Upper lobe of left lung (tissue), 6 donors: ENCODE data around the gene SFSWAP. TPM values are rescaled to one million over a fixed set of nuclear protein-coding genes. Genes with fewer than 3 reads are reported as not detected.

Experiments used
- ATAC-seq, 2 donors: fragments of 200-7000 bp; cut with Tn5 transposase; one replicate each; pipeline ENCODE4 v1.9.1; 2022; ENCODE audit warnings: mild to moderate bottlenecking in 2 of 2, moderate library complexity in 2 of 2; ENCODE audit not compliant: low FRiP score in 2 of 2
- DNase-seq, 2 donors: peaks; one replicate each; pipeline ENCODE4 v3.0.0-alpha.2; 2019 to 2020
- H3K27ac ChIP-seq, 4 donors: fragments of 200-600 bp; sonication (generic); one replicate each; pipeline ENCODE4 v1.5.1; 2016 to 2019
- H3K27me3 ChIP-seq, 4 donors: fragments of 200-600 bp; sonication (generic); one replicate each; pipeline ENCODE4 v1.5.1; 2017 to 2019
- H3K36me3 ChIP-seq, 4 donors: fragments of 200-600 bp; sonication (generic); one replicate each; pipeline ENCODE4 v1.5.1; 2016 to 2019
- H3K4me1 ChIP-seq, 4 donors: fragments of 200-600 bp; sonication (generic); one replicate each; pipeline ENCODE4 v1.5.1; 2018 to 2019
- H3K4me3 ChIP-seq, 4 donors: fragments of 200-600 bp; sonication (generic); one replicate each; pipeline ENCODE4 v1.5.1; 2017 to 2019; ENCODE audit warnings: mild to moderate bottlenecking in 2 of 4, moderate library complexity in 1 of 4
- H3K9me3 ChIP-seq, 4 donors: fragments of 200-600 bp; sonication (generic); one replicate each; pipeline ENCODE4 v1.5.1; 2018 to 2019
- EP300 ChIP-seq, 4 donors: sonication (generic); formaldehyde crosslinking; IDR thresholded peaks; one replicate each; pipeline ENCODE4 v1.5.1; 2017; ENCODE audit warnings: antibody characterized with exemption in 4 of 4, control low read depth in 2 of 4
- POLR2A ChIP-seq, 4 donors: fragments of 450-650 bp; IDR thresholded peaks; one replicate each; pipeline ENCODE4 v1.5.1; 2016 to 2017; ENCODE audit warnings: antibody characterized with exemption in 4 of 4, mild to moderate bottlenecking in 2 of 4
- POLR2AphosphoS5 ChIP-seq, 2 donors: sonication (generic); formaldehyde crosslinking; IDR thresholded peaks; one replicate each; pipeline ENCODE4 v1.5.1; 2017; ENCODE audit warnings: antibody characterized with exemption in 2 of 2
- WGBS, 2 donors: methylation state at CpG; one replicate each; pipeline ENCODE4 v1.1.5; 2017 to 2018; 5-methylcytosine and 5-hydroxymethylcytosine counted together
- total RNA-seq, 6 donors: library from RNA; depleted of rRNA in 4 of 6; stranded (reverse); fragments of >200 nt in 4 of 6; gene quantifications; one replicate each; pipeline versions ENCODE4 v1.1.0 to v1.2.1, GENCODE V29; 2016 to 2021
- TF ChIP-seq, protein P1 (sequence below), 6 experiments: fragments of 450-650 bp in 4 of 6; fragments of 200-600 bp in 2 of 6; sonication (generic) in 2 of 6; IDR thresholded peaks; one replicate each; pipeline ENCODE4 v1.5.1; 2016 to 2019; ENCODE audit warnings: antibody characterized with exemption in 6 of 6
- donor health status: DM: no; HTN: no; CAD: no; lungs with moderate emphysema.
- donor health status: DM: no; HTN: yes; CAD: no; lungs with severe emphysema.

Gene SFSWAP
- total RNA-seq, 6 donors from 2014 or later, result 33.9 to 136 (median 51.4) TPM

DNA sequence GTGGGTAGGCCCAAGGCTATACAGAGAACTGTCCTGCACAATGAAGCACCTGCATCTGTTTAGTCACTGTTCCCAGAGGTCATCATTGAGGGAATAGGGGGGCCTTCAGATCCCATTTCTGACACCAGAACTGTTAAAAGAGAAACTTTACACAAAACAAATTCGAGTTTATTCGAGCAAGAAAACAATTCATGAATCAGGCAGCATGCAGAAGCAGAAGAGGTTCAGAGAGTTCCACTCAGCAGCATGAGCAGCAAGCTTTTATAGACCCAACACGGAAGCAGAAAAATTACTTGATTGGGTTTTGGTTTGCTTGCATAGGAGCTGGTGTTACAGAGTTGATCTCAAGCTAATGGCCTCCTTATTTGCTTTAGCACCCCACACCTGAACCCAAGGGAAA lies 1.7 kb upstream of the SFSWAP start:
- TF ChIP-seq, protein P1, sequence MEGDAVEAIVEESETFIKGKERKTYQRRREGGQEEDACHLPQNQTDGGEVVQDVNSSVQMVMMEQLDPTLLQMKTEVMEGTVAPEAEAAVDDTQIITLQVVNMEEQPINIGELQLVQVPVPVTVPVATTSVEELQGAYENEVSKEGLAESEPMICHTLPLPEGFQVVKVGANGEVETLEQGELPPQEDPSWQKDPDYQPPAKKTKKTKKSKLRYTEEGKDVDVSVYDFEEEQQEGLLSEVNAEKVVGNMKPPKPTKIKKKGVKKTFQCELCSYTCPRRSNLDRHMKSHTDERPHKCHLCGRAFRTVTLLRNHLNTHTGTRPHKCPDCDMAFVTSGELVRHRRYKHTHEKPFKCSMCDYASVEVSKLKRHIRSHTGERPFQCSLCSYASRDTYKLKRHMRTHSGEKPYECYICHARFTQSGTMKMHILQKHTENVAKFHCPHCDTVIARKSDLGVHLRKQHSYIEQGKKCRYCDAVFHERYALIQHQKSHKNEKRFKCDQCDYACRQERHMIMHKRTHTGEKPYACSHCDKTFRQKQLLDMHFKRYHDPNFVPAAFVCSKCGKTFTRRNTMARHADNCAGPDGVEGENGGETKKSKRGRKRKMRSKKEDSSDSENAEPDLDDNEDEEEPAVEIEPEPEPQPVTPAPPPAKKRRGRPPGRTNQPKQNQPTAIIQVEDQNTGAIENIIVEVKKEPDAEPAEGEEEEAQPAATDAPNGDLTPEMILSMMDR (IDR thresholded peaks at IDR 0.05), result no peak
- TF ChIP-seq POLR2AphosphoS5 (IDR thresholded peaks at IDR 0.05) (no peak), EP300 (IDR thresholded peaks at IDR 0.05) (no peak), POLR2A (IDR thresholded peaks at IDR 0.05) (no peak)
- H3K27me3 ChIP-seq, result no peaks in the 10 kb centered on the region
- peaks cover 18 to 32% (median 25%) of the 10 kb centered on the region in 4 donors for H3K4me1 ChIP-seq
- peaks cover 0 to 9% (median 8%) of the 10 kb centered on the region in 4 donors for H3K9me3 ChIP-seq
- 91 to 99% methylated on average over 3 of the region's 3 CpGs for WGBS, 2 donors
- no peak overlapping the region for H3K4me3 ChIP-seq
- no peak for DNase-seq
- H3K27ac ChIP-seq, result no peak overlapping the region
- no peak for ATAC-seq
- peaks cover 3 to 9% (median 4%) of the 10 kb centered on the region in 4 donors for H3K36me3 ChIP-seq

DNA sequence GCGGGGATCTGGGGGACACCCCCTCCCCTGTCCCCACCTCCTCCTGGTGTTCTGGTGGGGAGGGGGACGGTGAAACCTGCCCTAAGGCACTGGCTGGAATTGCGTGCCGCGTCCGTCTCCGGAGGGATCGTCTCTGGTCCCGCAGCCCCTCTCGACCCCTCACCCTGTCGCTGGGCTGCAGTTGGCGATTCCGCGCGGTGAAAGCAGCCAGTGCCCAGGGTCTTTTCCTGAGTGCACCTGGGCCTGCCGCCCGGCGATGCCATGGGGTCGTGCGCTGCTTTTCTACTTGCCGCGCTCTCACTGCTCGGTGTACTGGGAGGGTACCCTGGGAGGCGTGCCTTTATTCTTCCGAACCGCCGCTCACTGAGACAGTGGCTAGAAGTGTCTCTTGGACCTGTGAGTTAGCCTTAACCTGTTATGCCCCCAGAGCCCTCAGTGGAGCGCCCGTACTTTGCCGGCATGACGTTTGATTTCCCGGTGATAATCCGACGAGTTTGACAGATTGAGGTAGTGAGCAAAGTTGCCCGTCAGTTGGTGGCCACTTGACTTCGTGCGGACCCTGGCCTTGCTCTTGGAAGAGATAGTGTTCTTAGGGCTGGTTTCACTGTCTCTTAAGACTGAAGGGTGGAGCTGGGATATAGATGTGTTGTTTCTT lies 788 bp downstream of the SFSWAP start:
- peak in 1 of 2 donors; percentile 61 for DNase-seq
- Histone ChIP-seq H3K27me3 (no peaks in the 10 kb centered on the region), H3K4me1 (peaks cover 18 to 32% (median 25%) of the 10 kb centered on the region in 4 donors), H3K36me3 (peaks cover 18 to 34% (median 28%) of the 10 kb centered on the region in 4 donors), H3K27ac (peak overlapping the region; percentile 96 to 97 (median 96)), H3K9me3 (no peaks in the 10 kb centered on the region), H3K4me3 (peak overlapping the region; percentile 93 to 99 (median 96))
- no peak for TF ChIP-seq POLR2A (IDR thresholded peaks at IDR 0.05)
- no peak for TF ChIP-seq EP300 (IDR thresholded peaks at IDR 0.05)
- TF ChIP-seq, protein P1 (IDR thresholded peaks at IDR 0.05), result no peak
- no peak for TF ChIP-seq POLR2AphosphoS5 (IDR thresholded peaks at IDR 0.05)
- WGBS, 2 donors, result 0 to 1% methylated on average over 29 to 35 of the region's 37 CpGs
- no peak for ATAC-seq

DNA sequence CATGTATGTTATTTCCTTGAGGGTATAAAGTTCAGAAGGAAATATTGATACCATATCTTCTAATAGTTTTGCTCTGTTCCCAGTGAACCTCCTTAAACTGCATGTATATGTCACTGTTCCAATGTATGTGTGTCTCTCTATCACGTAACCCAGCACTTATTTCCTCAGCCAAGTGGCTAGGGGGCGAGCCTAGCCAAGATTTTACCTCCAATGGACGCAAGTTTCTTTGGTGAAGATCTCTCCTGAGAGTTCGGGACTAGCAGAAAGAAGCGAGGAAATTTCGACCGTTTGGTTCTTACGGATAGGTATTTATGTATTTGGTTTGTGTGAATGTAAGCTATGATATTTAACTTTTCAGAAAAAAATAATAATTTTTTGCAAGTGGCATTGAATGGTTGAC lies 2.5 kb downstream of the SFSWAP start:
- Histone ChIP-seq H3K4me1 (peaks cover 18 to 32% (median 25%) of the 10 kb centered on the region in 4 donors), H3K27ac (no peak overlapping the region), H3K4me3 (no peak overlapping the region), H3K36me3 (peaks cover 18 to 50% (median 40%) of the 10 kb centered on the region in 4 donors), H3K9me3 (no peaks in the 10 kb centered on the region), H3K27me3 (no peaks in the 10 kb centered on the region)
- WGBS, 2 donors, result 89 to 91% methylated on average over 8 of the region's 8 CpGs
- TF ChIP-seq POLR2A (IDR thresholded peaks at IDR 0.05) (no peak), POLR2AphosphoS5 (IDR thresholded peaks at IDR 0.05) (no peak), EP300 (IDR thresholded peaks at IDR 0.05) (no peak)
- TF ChIP-seq, protein P1 (IDR thresholded peaks at IDR 0.05), result no peak
- DNase-seq (no peak), ATAC-seq (no peak)

DNA sequence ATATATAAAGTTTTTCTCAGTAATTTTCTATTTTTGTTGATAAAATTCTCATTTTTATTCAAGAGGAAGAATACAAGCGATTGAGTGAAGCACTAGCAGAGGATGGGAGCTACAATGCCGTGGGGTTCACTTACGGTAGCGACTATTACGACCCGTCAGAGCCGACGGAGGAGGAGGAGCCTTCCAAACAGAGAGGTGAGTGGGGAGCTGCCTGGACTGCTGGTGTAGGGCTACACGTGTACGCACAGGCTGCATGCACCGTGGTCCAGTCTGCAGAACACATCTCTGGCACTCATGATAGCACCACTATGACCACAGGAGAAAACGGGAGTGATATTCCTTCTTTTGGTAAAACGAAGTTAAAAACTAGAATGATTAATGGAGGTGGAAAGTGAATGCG lies 3.9 kb downstream of the SFSWAP start:
- no peaks in the 10 kb centered on the region for H3K9me3 ChIP-seq
- 93 to 95% methylated on average over 14 of the region's 14 CpGs for WGBS, 2 donors
- H3K4me1 ChIP-seq, result peaks cover 18 to 32% (median 25%) of the 10 kb centered on the region in 4 donors
- TF ChIP-seq, protein P1 (IDR thresholded peaks at IDR 0.05), result no peak
- no peak for TF ChIP-seq POLR2A (IDR thresholded peaks at IDR 0.05)
- no peak for TF ChIP-seq POLR2AphosphoS5 (IDR thresholded peaks at IDR 0.05)
- TF ChIP-seq EP300 (IDR thresholded peaks at IDR 0.05), result no peak
- H3K4me3 ChIP-seq, result no peak overlapping the region
- ATAC-seq (no peak), DNase-seq (no peak)
- H3K36me3 ChIP-seq, result peaks cover 18 to 65% (median 54%) of the 10 kb centered on the region in 4 donors
- no peak overlapping the region for H3K27ac ChIP-seq
- no peaks in the 10 kb centered on the region for H3K27me3 ChIP-seq

DNA sequence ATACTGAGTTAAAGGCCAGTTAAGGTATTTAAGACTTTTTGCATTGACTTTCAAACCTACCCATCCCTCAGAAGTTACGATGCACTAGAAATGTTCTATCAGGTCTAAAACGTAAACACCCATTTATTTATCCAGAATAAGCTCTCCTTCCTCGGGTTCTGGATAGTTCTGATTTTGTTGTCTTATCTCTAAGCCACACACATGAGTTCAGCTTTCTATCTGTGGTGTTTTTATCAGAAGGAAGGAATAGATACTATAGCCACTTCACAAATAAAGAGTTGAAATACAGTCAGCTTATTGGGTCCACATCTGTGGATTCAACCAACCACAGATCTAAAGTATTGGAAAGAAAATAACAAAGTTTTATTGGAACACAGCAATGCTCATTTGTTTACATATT lies 5.4 kb downstream of the SFSWAP start:
- no peaks in the 10 kb centered on the region for H3K9me3 ChIP-seq
- no peak overlapping the region for H3K27ac ChIP-seq
- DNase-seq (no peak), ATAC-seq (no peak)
- TF ChIP-seq POLR2AphosphoS5 (IDR thresholded peaks at IDR 0.05) (no peak), EP300 (IDR thresholded peaks at IDR 0.05) (no peak), POLR2A (IDR thresholded peaks at IDR 0.05) (no peak)
- TF ChIP-seq, protein P1 (IDR thresholded peaks at IDR 0.05), result no peak
- H3K4me1 ChIP-seq, result peaks cover 16 to 24% (median 19%) of the 10 kb centered on the region in 4 donors
- H3K27me3 ChIP-seq, result no peaks in the 10 kb centered on the region
- 83 to 87% methylated on average over 3 of the region's 3 CpGs for WGBS, 2 donors
- H3K4me3 ChIP-seq, result no peak overlapping the region
- H3K36me3 ChIP-seq, result peaks cover 30 to 80% (median 69%) of the 10 kb centered on the region in 4 donors
